Right lobe of liver (tissue), 4 donors: ENCODE measurements around the gene ZCCHC24.

Experiments
- POLR2A ChIP-seq: fragments of 450-650 bp; IDR thresholded peaks from one replicate; pipeline ENCODE4 v1.6.1; 2017; ENCODE audit warnings: antibody characterized with exemption, mild to moderate bottlenecking
- TF ChIP-seq, protein P1 (sequence below), 4 donors: fragments of 200-600 bp in 3 of 4; fragments of 450-650 bp in 1 of 4; IDR thresholded peaks; one replicate each; pipeline versions ENCODE4 v1.5.1 to v1.8.0; 2016 to 2022; ENCODE audit warnings: antibody characterized with exemption in 4 of 4, mild to moderate bottlenecking in 2 of 4
- donor health status: DM: no; HTN: no; CAD: no.
- donor health status: DM: no; HTN: no; CAD: no.
- donor health status: DM: no; HTN: yes; CAD: no.

DNA sequence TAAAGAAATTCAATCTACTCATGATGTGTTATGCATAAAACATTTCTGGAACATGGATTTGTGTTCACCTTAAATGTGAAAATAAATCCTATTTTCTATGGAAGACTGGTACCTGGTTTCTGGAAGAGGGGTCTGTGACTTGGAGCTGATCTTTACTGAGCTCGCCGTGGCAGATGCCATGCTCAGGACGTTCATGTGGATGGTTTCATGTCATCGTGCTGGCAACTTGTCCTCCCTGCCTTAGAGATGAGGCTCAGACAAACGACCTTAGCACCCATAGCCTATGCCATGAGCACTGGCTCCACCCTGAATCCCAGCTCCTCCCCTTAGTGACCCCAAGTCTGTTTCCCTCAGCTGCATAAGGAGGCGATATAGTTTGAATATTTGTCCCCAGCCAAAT lies 90.8 kb downstream of the ZCCHC24 start:
- TF ChIP-seq, protein P1, sequence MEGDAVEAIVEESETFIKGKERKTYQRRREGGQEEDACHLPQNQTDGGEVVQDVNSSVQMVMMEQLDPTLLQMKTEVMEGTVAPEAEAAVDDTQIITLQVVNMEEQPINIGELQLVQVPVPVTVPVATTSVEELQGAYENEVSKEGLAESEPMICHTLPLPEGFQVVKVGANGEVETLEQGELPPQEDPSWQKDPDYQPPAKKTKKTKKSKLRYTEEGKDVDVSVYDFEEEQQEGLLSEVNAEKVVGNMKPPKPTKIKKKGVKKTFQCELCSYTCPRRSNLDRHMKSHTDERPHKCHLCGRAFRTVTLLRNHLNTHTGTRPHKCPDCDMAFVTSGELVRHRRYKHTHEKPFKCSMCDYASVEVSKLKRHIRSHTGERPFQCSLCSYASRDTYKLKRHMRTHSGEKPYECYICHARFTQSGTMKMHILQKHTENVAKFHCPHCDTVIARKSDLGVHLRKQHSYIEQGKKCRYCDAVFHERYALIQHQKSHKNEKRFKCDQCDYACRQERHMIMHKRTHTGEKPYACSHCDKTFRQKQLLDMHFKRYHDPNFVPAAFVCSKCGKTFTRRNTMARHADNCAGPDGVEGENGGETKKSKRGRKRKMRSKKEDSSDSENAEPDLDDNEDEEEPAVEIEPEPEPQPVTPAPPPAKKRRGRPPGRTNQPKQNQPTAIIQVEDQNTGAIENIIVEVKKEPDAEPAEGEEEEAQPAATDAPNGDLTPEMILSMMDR (IDR thresholded peaks at IDR 0.05) = no peak
- no peak for TF ChIP-seq POLR2A
